Small intestine (tissue), 7 donors: ENCODE measurements around the gene COL6A2. TPM values are rescaled to one million over a fixed set of nuclear protein-coding genes. Genes with fewer than 3 reads are reported as not detected.
A peak's percentile ranks its signal among the peaks of the same experiment; 100 is the strongest.
"Not testable (repeated sequence)": the region's sequence is repeated elsewhere in the genome, so short reads cannot be mapped to it uniquely, and the experiment has no call there.

Experiments used
- DNase-seq, 2 donors: peaks; one replicate each; pipeline versions ENCODE4 v3.0.0 to v3.0.0-alpha.2; 2013
- FAIRE-seq: peaks from 2 replicates; lab custom pipeline; 2012; peaks lifted over from hg19 to GRCh38; lab: Jason Lieb, UNC
- H3K27ac ChIP-seq, 3 donors: one replicate each; pipeline ENCODE4 v1.5.1; 2013; ENCODE audit warnings: low read length in 2 of 3, mild to moderate bottlenecking in 2 of 3, control low read depth in 1 of 3, inconsistent platforms in 1 of 3, low read depth in 1 of 3, moderate library complexity in 1 of 3
- H3K27me3 ChIP-seq, 3 donors: one replicate each; pipeline ENCODE4 v1.6.1; 2013; ENCODE audit warnings: low read length in 3 of 3, inconsistent platforms in 1 of 3; ENCODE audit not compliant: control insufficient read depth in 3 of 3, insufficient read depth in 3 of 3
- H3K36me3 ChIP-seq, 3 donors: one replicate each; pipeline ENCODE4 v1.6.1; 2013; ENCODE audit warnings: low read length in 3 of 3, inconsistent platforms in 1 of 3, low read depth in 1 of 3, mild to moderate bottlenecking in 1 of 3, moderate library complexity in 1 of 3; ENCODE audit not compliant: control insufficient read depth in 3 of 3, insufficient read depth in 2 of 3
- H3K4me1 ChIP-seq, 3 donors: one replicate each; pipeline ENCODE4 v1.6.1; 2013; ENCODE audit warnings: low read length in 2 of 3, inconsistent platforms in 1 of 3, low read depth in 1 of 3, mild to moderate bottlenecking in 1 of 3, moderate library complexity in 1 of 3; ENCODE audit not compliant: control insufficient read depth in 3 of 3, insufficient read depth in 2 of 3
- H3K4me3 ChIP-seq, 3 donors: one replicate each; pipeline ENCODE4 v1.5.1; 2013; ENCODE audit warnings: low read length in 3 of 3, control low read depth in 1 of 3, inconsistent platforms in 1 of 3, low read depth in 1 of 3, mild to moderate bottlenecking in 1 of 3, moderate library complexity in 1 of 3
- H3K9me3 ChIP-seq, 2 donors: one replicate each; pipeline ENCODE4 v1.6.1; 2013; ENCODE audit warnings: low read depth in 1 of 2, low read length in 1 of 2; ENCODE audit not compliant: control insufficient read depth in 2 of 2, insufficient read depth in 1 of 2
- WGBS, 3 donors: extraction: QIAGEN DNeasy Blood & Tissue Kit; methylation state at CpG; one replicate each; pipeline ENCODE4 v1.1.7; 2013; 5-methylcytosine and 5-hydroxymethylcytosine counted together
- polyA plus RNA-seq, 4 donors: library from polyadenylated mRNA; stranded (reverse) in 3 of 4; unstranded in 1 of 4; fragments of 200-250 nt in 3 of 4; fragments of 120-200 nt in 1 of 4; gene quantifications; one replicate each; pipeline versions ENCODE4 v1.2.1 to v1.2.3, GENCODE V29; 2013
- donor health status: healthy with polysubstance abuse.
- donor health status: control.
- donor health status: control.
- donor health status: Bipolar disorder and iron deficiency.
- donor health status: healthy.

The COL6A2 gene
- polyA plus RNA-seq, 4 donors: 3.8 to 159 (median 68.5) TPM

DNA sequence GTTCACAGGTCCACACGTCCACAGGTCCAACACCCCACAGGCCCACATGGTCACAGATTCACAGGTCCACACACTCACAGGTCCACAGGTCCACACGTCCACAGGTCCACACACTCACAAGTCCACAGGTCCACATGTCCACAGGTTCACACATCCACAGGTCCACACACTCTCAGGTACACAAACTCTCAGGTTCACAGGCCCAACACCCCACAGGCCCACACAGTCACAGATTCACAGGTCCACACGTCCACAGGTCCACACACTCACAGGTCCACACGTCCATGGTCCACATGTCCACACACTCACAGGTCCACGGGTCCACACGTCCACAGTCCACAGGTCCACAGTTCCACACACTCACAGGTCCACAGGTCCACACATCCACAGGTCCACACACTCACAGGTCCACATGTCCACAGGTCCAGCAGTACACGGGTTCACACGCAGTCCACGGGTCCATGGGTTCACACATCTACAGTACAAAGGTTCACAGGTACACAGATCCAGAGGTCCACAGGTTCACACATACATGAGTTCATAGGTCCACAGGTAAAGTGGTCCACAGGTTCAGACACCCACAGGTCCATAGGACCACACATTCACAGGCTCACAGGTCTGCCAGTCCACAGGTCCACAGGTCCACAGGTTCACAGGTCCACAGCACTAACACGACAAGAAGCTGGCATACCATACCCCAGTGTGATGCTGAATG, 39.3 kb upstream of the COL6A2 start:
- no peaks in the 10 kb centered on the region for H3K27me3 ChIP-seq
- peaks cover 0 to 12% (median 0%) of the 10 kb centered on the region in 3 donors for H3K4me1 ChIP-seq
- no peak overlapping the region for H3K4me3 ChIP-seq
- peaks cover 2 to 25% of the 10 kb centered on the region in 2 donors for H3K9me3 ChIP-seq
- FAIRE-seq: no peak
- peak overlapping the region in 1 of 3 donors; percentile 33 for H3K27ac ChIP-seq
- no peak for DNase-seq
- H3K36me3 ChIP-seq: no peaks in the 10 kb centered on the region
- 89 to 92% (median 91%) methylated on average over 10 of the region's 10 CpGs for WGBS, 3 donors

DNA sequence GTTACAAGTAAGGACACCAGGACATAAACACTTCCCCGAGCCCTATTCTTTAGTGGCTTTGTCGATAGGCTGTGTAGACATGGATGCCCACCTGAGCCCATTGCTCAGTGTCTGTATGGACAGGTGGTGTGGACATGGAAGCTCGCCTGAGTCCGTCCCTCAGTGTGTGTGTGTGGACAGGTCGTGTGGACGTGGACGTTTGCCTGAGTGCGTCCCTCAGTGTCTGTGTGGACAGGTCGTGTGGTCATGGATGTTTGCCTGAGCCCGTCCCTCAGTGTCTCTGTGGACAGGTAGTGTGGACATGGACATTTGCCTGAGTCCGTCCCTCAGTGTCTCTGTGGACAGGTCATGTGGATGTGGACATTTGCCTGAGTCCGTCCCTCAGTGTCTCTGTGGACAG, 38.7 kb upstream of the COL6A2 start:
- Histone ChIP-seq H3K27me3 (no peaks in the 10 kb centered on the region), H3K4me3 (no peak overlapping the region), H3K9me3 (peaks cover 2 to 25% of the 10 kb centered on the region in 2 donors), H3K27ac (peak overlapping the region in 1 of 3 donors; percentile 71), H3K4me1 (peaks cover 0 to 12% (median 0%) of the 10 kb centered on the region in 3 donors), H3K36me3 (no peaks in the 10 kb centered on the region)
- DNase-seq: no peak
- FAIRE-seq: no peak
- 89 to 95% (median 90%) methylated on average over 12 of the region's 12 CpGs for WGBS, 3 donors

DNA sequence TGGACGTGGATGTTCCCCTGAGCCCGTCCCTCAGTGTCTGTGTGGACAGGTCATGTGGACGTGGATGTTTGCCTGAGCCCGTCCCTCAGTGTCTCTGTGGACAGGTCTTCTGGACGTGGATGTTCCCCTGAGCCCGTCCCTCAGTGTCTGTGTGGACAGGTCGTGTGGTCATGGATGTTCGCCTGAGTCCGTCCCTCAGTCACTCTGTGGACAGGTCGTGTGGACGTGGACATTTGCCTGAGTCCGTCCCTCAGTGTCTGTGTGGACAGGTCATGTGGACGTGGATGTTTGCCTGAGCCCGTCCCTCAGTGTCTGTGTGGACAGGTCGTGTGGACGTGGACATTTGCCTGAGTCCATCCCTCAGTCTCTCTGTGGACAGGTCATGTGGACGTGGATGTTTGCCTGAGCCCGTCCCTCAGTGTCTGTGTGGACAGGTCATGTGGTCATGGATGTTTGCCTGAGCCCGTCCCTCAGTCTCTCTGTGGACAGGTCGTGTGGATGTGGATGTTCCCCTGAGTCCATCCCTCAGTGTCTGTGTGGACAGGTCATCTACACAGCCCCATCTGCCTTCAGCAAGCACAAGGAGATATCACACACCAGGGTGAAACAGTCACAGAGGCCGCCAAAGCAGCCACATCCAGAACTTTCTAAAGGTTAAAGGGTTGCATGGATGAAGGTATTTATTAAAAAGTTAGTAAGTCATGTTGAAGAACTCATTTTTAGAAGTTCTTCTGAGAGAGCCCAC, 38.0 kb upstream of the COL6A2 start:
- 86 to 92% (median 90%) methylated on average over 21 of the region's 21 CpGs for WGBS, 3 donors
- H3K9me3 ChIP-seq: peaks cover 2 to 25% of the 10 kb centered on the region in 2 donors
- H3K4me3 ChIP-seq, FAIRE-seq, H3K36me3 ChIP-seq, DNase-seq, H3K27me3 ChIP-seq: not testable (repeated sequence)
- H3K27ac ChIP-seq: peak overlapping the region in 2 of 3 donors; percentile 27 to 71
- peaks cover 0 to 12% (median 0%) of the 10 kb centered on the region in 3 donors for H3K4me1 ChIP-seq

DNA sequence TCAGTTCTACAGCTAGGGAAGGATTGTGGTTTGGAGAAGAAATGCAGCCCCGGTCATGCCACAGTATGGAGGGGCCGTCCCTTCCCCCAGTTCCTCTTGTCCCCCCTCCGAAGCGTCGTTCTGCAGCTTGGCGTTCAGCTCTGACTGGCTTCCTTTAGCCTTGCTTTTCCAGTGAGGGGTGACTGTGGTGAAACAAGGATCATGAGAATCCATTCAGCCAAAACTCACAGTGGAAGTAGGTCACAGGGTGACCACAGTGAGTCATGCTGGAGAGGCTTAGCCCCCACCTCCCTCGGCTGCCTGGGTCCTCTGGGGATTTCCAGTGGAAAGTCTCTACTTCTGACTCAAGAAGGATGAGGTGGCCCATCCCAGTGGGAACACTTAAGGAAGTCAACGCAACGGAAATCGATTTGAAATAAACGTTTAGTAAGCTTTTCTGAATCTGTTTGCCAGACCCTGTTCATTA, 37.3 kb upstream of the COL6A2 start:
- FAIRE-seq (no peak), DNase-seq (no peak)
- Histone ChIP-seq H3K4me1 (peaks cover 0 to 18% (median 0%) of the 10 kb centered on the region in 3 donors), H3K9me3 (peaks cover 2 to 25% of the 10 kb centered on the region in 2 donors), H3K27ac (peak overlapping the region in 2 of 3 donors; percentile 27 to 81), H3K4me3 (no peak overlapping the region), H3K27me3 (peaks cover 0 to 5% (median 2%) of the 10 kb centered on the region in 3 donors), H3K36me3 (no peaks in the 10 kb centered on the region)
- WGBS, 3 donors: 42 to 79% (median 70%) methylated on average over 11 of the region's 11 CpGs

DNA sequence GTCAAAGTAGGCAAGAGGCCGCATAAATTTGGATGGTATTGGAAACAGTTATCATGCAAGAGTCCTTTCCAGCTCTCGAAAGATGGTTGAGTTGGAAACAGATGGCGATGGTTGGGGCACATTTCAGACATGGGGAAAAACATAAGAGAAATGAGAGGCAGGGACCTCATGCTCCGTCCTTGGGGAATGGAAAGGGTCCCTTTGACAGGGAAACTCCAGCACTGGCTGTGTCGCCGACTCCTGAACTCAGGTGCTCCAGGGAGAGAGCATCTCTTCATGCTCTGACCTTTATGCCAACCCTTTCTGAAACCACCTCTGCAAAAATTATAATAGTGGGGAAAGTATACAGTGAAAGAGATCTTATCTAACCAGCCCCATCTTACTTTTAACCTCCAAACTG, 36.8 kb upstream of the COL6A2 start:
- Histone ChIP-seq H3K27me3 (peaks cover 0 to 9% (median 2%) of the 10 kb centered on the region in 3 donors), H3K4me3 (no peak overlapping the region), H3K36me3 (no peaks in the 10 kb centered on the region), H3K4me1 (peaks cover 0 to 18% (median 0%) of the 10 kb centered on the region in 3 donors), H3K9me3 (peaks cover 2 to 25% of the 10 kb centered on the region in 2 donors), H3K27ac (peak overlapping the region in 1 of 3 donors; percentile 81)
- DNase-seq (no peak), FAIRE-seq (no peak)
- WGBS, 3 donors: 78 to 88% (median 87%) methylated on average over 6 of the region's 6 CpGs

DNA sequence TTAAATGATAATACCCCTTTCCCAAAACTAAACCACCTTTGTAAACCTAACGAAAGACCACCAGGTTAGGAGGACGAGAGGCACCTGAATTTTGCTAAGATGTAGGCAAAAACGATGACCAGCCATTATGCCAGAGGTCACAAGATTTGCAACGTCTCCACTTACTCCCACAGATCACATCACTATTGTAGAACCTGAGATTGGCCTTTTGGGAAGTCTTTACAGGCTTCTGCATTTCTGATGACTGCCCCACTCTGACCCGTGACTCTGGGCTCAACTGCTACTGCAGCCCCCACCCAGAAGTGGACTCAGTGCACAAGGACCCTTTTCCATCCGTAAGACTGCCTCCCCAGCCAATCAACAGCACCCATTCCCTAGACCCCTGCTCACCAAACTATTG, 36.4 kb upstream of the COL6A2 start:
- H3K9me3 ChIP-seq: peaks cover 2 to 25% of the 10 kb centered on the region in 2 donors
- 58 to 71% (median 64%) methylated on average over 6 of the region's 6 CpGs for WGBS, 3 donors
- peak overlapping the region in 1 of 3 donors; percentile 81 for H3K27ac ChIP-seq
- DNase-seq (no peak), FAIRE-seq (no peak)
- H3K4me1 ChIP-seq: peaks cover 0 to 19% (median 0%) of the 10 kb centered on the region in 3 donors
- H3K27me3 ChIP-seq: peaks cover 0 to 12% (median 2%) of the 10 kb centered on the region in 3 donors
- H3K4me3 ChIP-seq: no peak overlapping the region
- no peaks in the 10 kb centered on the region for H3K36me3 ChIP-seq

DNA sequence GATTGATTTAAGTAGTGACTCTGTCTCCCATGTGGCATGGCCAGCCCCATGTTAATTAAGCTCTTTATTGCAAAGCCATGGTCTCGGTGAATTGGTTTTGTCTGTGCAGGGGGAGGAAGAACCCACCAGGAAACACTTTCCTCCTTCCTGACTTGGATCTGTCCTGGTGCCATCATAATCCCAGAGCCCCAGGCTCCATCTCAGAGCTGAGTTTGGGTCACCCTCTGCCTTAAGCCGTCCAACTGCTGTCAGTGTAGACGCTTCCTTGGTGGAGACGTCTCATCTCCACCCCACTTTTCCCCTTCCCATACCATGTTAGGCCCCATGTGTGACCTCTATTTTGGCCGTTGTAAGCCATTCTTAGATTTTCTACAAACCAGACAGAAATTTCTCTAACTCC, 36.0 kb upstream of the COL6A2 start:
- DNase-seq: no peak
- no peak overlapping the region for H3K4me3 ChIP-seq
- peak overlapping the region in 1 of 3 donors; percentile 42 for H3K27ac ChIP-seq
- H3K36me3 ChIP-seq: no peaks in the 10 kb centered on the region
- 90 to 97% (median 91%) methylated on average over 5 of the region's 5 CpGs for WGBS, 3 donors
- peaks cover 0 to 20% (median 0%) of the 10 kb centered on the region in 3 donors for H3K4me1 ChIP-seq
- H3K9me3 ChIP-seq: peaks cover 2 to 25% of the 10 kb centered on the region in 2 donors
- FAIRE-seq: no peak
- peaks cover 0 to 16% (median 2%) of the 10 kb centered on the region in 3 donors for H3K27me3 ChIP-seq

DNA sequence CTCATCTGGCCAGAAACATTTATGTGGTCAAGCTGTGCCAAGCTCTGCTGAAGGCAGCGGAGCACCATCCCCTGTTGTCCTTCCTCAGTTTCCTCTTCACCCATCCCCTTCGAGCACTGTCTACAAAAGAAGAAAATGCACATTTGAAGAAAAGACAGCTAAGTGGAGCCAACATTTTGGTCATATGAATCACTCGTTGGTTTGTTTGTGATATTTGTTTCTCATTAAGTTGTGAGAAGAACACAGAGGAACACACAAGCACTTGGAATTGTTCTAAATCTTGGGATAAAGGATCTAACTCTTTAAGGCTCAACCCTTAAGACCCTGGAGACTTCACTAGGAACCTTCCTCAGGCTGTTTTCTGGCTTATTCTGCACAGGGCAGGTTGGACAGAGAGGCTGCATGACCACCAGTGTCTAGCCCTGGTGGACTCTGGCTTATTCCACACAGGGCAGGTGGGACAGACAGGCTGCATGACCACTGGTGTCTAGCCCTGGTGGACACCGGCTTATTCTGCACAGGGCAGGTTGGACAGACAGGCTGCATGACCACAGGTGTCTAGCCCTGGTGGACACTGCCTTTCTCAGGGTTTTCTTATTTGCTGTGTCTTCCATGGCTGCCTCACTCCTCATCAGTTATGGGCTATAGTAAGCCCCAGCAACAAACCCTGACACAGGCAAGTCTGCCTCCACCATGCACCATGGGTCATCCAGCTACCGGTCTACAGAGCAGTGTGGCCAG, 35.3 kb upstream of the COL6A2 start:
- DNase-seq: no peak
- Histone ChIP-seq H3K27ac (peak overlapping the region in 1 of 3 donors; percentile 42), H3K27me3 (peaks cover 0 to 17% (median 2%) of the 10 kb centered on the region in 3 donors), H3K36me3 (no peaks in the 10 kb centered on the region), H3K4me3 (no peak overlapping the region), H3K9me3 (peaks cover 2 to 25% of the 10 kb centered on the region in 2 donors), H3K4me1 (peaks cover 0 to 23% (median 0%) of the 10 kb centered on the region in 3 donors)
- 79 to 88% (median 87%) methylated on average over 5 of the region's 5 CpGs for WGBS, 3 donors
- no peak for FAIRE-seq
